VCaP (cell line): Measurements from ENCODE around the gene MAP7.

Source experiments
- H3K27ac ChIP-seq: fragments of 450-650 bp; 2 replicates; pipeline ENCODE4 v1.5.1; 2017
- CTCF ChIP-seq: fragments of 450-650 bp; conservative IDR thresholded peaks from 2 replicates; pipeline ENCODE4 v1.5.1; 2017; ENCODE audit warnings: mild to moderate bottlenecking, moderate library complexity

MAP7 gene

GRCh38 chr6:136571065-136571464, 20.8 kb upstream of the MAP7 start:
- no peak for TF ChIP-seq CTCF
- H3K27ac ChIP-seq = no peak overlapping the region

- TF ChIP-seq CTCF = no peak
- H3K27ac ChIP-seq = peak overlapping the region; percentile 100
Observed at GRCh38 chr6:136568129-136568528, 17.9 kb upstream of the MAP7 start.

DNA sequence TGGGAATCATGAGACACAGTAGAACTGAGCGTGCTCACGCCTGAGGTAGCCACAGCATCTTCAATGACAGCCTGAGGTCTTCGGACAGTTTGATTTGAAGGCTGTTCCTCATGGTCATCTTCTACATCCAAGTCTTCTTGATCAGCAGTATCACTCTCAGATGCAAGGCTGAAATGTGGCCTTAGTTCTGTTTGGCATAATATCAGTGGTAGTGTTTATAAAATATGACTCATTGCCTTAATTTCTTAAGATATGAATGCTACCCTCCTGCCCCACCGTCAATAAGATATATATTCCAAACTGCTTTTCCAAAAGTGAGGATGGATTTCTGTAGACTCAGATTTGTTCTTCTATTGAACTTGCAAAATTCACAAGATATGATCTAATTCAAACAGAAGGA, 17.5 kb upstream of the MAP7 start:
- H3K27ac ChIP-seq = peak overlapping the region; percentile 100
- no peak for TF ChIP-seq CTCF

GRCh38 chr6:136566851-136567250, 16.6 kb upstream of the MAP7 start:
- no peak for TF ChIP-seq CTCF
- peak overlapping the region; percentile 100 for H3K27ac ChIP-seq

DNA sequence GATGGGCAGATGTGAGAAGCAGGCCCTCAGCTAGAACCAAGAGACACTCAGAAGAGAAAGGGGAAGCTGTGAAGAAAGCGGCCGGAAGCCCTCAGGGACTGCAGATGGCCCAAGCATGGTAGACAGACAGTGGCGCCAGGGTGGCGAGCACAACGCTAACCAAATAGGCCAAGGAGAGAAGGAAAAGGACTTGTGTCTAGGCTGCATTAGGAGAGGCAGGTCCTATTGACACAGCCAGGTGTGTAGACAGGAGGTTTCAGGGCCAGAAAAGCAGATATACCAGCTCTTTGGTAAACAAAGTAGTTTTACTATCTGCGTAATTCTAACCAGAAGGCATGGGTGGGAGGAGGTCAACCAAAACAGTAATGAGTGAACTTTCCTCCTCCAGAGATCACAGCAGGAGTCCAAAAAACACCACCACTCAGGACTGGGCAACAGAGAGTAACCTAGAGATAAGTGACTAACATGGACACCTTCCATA, 15.8 kb upstream of the MAP7 start:
- H3K27ac ChIP-seq = peak overlapping the region; percentile 100
- no peak for TF ChIP-seq CTCF

DNA sequence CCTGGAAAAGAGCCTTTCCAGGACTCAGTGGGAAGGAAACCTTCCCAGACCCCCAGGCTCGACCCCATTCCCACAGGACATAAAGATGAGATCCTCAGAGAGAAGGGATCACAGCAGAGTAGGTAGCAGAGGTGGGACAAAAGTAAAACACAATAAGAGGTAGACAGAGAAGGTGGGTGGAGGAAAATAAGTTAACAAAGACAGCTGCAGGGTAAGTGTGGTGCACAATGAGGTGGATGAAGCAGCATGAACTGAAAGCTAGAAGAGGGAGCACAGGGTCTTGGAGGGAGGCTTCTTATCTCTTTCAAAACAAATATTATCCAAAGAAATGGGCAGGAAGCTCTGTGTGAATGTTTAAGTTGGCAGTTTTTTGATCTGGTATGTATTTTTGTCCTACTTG, 14.0 kb upstream of the MAP7 start:
- peak overlapping the region; percentile 100 for H3K27ac ChIP-seq
- TF ChIP-seq CTCF = no peak

DNA sequence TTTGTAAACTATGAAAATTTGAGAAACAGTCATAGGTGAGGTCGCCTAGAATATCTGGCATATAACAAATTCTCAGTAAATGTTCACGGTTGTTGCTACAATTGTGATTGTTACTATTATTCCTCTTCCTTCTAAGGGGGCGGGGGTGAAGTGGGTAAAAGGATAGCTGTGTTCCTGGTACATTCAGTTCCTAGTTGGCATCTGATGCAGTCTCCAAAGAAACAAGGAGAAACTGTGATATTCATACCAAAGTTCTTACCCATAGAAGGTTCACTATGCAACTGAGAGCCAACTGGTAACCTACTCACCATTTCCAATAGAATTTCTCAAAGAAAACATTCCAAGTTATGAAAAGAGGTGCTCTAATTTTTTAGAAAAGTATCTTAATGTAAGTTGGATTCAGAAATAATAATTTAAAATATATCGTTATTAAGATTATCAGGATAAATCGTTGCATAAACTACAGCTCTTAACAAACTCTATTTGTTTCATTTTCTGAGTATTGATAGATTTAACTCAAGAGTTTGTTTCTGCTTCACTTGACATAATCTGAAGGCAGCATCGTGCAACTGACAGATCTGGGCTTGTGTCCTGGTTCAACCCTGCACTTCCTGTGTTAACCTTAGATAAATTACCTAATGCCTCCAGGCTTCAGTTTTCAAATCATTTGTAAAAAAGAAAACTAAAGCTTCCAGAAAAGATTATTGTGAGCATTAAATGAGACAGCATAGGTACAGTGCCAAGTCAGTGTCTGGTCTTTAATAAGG, 13.3 kb upstream of the MAP7 start:
- no peak for TF ChIP-seq CTCF
- H3K27ac ChIP-seq = peak overlapping the region; percentile 100
